ENCODE results near the gene YIPF3. TPM values are rescaled to one million over a fixed set of nuclear protein-coding genes. Genes with fewer than 3 reads are reported as not detected.
A peak's percentile ranks its signal among the peaks of the same experiment; 100 is the strongest.

The YIPF3 gene
- total and polyA plus RNA-seq, 9 of the 15 experiments (the other 6 are each of a cell fraction or from before 2014, with no cell fraction given), result 27.5 to 75.3 (median 57.6) TPM

DNA sequence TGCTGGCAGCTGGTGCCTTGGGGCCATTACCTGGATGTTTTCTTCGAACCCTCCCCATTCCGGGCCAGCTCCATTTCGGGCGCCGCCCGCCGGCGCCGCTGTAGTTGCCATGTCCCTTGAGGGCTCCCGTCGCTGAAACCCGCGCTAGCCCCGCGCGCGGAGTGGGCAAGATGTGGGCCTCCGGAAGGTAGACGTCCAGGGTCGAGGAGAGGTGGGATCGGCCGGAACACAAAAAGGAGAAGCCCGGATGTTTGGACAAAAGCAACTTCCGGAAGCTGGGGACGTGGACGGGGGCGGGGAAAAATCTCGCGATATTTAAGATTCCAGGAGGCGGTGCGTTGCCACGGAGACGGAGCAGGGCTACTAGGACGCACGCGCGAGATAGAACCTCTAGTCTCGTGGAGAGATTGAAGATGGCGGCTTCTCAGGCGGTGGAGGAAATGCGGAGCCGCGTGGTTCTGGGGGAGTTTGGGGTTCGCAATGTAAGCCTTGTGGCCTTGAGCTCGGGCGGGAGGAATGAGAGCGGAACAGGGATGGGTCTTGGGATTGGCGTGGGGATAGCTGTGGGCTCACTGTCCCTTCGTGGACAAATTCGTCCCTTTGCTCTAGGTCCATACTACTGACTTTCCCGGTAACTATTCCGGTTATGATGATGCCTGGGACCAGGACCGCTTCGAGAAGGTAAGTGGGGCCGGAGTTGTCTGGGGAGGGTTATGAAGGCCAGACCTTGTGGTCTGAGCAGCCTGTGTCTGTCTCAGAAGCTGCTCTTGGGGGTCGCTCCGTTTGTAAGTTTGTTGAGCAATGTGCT, at the start of gene YIPF3, which contains the start of gene POLR1C (continued):
- peak in 1 of 2 experiments; percentile 56; a peak in 1 of 4 replicates for TF ChIP-seq TEAD1 (CRISPR knock-in tag; IDR thresholded peaks at IDR 0.05)
- TF ChIP-seq, protein P1, sequence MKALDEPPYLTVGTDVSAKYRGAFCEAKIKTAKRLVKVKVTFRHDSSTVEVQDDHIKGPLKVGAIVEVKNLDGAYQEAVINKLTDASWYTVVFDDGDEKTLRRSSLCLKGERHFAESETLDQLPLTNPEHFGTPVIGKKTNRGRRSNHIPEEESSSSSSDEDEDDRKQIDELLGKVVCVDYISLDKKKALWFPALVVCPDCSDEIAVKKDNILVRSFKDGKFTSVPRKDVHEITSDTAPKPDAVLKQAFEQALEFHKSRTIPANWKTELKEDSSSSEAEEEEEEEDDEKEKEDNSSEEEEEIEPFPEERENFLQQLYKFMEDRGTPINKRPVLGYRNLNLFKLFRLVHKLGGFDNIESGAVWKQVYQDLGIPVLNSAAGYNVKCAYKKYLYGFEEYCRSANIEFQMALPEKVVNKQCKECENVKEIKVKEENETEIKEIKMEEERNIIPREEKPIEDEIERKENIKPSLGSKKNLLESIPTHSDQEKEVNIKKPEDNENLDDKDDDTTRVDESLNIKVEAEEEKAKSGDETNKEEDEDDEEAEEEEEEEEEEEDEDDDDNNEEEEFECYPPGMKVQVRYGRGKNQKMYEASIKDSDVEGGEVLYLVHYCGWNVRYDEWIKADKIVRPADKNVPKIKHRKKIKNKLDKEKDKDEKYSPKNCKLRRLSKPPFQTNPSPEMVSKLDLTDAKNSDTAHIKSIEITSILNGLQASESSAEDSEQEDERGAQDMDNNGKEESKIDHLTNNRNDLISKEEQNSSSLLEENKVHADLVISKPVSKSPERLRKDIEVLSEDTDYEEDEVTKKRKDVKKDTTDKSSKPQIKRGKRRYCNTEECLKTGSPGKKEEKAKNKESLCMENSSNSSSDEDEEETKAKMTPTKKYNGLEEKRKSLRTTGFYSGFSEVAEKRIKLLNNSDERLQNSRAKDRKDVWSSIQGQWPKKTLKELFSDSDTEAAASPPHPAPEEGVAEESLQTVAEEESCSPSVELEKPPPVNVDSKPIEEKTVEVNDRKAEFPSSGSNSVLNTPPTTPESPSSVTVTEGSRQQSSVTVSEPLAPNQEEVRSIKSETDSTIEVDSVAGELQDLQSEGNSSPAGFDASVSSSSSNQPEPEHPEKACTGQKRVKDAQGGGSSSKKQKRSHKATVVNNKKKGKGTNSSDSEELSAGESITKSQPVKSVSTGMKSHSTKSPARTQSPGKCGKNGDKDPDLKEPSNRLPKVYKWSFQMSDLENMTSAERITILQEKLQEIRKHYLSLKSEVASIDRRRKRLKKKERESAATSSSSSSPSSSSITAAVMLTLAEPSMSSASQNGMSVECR (CRISPR knock-in tag; IDR thresholded peaks at IDR 0.05), result peak; percentile 96
- TF ChIP-seq MYBL2 (IDR thresholded peaks at IDR 0.05; ENCODE audit: low read depth), result no peak
- no peak for TF ChIP-seq MYBL2 (CRISPR knock-in tag; IDR thresholded peaks at IDR 0.05; ENCODE audit: borderline replicate concordance)
- TF ChIP-seq ZNF146 (CRISPR knock-in tag; IDR thresholded peaks at IDR 0.05; ENCODE audit: unreplicated experiment), result no peak
- TF ChIP-seq BCOR (IDR thresholded peaks at IDR 0.05), result 0 out of 2 replicates have a peak, but pooled peaks have one; percentile 7
- peak; percentile 93 for TF ChIP-seq ELF1 (tag; IDR thresholded peaks at IDR 0.05)
- TF ChIP-seq POLR2A (conservative IDR thresholded peaks at IDR 0.05), result peak; percentile 99
- peak; percentile 30; the same call in 1 of the 2 replicates for TF ChIP-seq CBX1 (IDR thresholded peaks at IDR 0.05; ENCODE audit: low read depth)
- peak; percentile 74 to 86 for TF ChIP-seq MAZ (CRISPR knock-in tag; conservative IDR thresholded peaks at IDR 0.05 in 1 of 2, IDR thresholded peaks at IDR 0.05 in 1 of 2)
- TF ChIP-seq HMGN3 (IDR thresholded peaks at IDR 0.05; ENCODE audit: borderline replicate concordance, extremely low read depth, insufficient read length, low read depth, low read length), result peak; percentile 72
- TF ChIP-seq EGR1 (conservative IDR thresholded peaks at IDR 0.05), result peak; percentile 97
- no peak for TF ChIP-seq ZC3H8 (IDR thresholded peaks at IDR 0.05)
- TF ChIP-seq CREB1 (IDR thresholded peaks at IDR 0.05), result no peak
- TF ChIP-seq CREB1 (CRISPR knock-in tag; IDR thresholded peaks at IDR 0.05), result peak; percentile 44; the same call in 1 of the 2 replicates
- no peak for TF ChIP-seq HDGF (IDR thresholded peaks at IDR 0.05)
- TF ChIP-seq MED1 (CRISPR knock-in tag; IDR thresholded peaks at IDR 0.05; ENCODE audit: borderline replicate concordance), result no peak
- TF ChIP-seq FOXA3 (CRISPR knock-in tag; conservative IDR thresholded peaks at IDR 0.05 in 1 of 2, IDR thresholded peaks at IDR 0.05 in 1 of 2), result no peak
- no peak for TF ChIP-seq JUNB (CRISPR knock-in tag; conservative IDR thresholded peaks at IDR 0.05)
- TF ChIP-seq, protein P2, sequence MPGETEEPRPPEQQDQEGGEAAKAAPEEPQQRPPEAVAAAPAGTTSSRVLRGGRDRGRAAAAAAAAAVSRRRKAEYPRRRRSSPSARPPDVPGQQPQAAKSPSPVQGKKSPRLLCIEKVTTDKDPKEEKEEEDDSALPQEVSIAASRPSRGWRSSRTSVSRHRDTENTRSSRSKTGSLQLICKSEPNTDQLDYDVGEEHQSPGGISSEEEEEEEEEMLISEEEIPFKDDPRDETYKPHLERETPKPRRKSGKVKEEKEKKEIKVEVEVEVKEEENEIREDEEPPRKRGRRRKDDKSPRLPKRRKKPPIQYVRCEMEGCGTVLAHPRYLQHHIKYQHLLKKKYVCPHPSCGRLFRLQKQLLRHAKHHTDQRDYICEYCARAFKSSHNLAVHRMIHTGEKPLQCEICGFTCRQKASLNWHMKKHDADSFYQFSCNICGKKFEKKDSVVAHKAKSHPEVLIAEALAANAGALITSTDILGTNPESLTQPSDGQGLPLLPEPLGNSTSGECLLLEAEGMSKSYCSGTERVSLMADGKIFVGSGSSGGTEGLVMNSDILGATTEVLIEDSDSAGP (CRISPR knock-in tag; IDR thresholded peaks at IDR 0.05), result no peak
- no peak for TF ChIP-seq PTBP1 (IDR thresholded peaks at IDR 0.05; ENCODE audit: low read depth, low read length)
- TF ChIP-seq, protein P3, sequence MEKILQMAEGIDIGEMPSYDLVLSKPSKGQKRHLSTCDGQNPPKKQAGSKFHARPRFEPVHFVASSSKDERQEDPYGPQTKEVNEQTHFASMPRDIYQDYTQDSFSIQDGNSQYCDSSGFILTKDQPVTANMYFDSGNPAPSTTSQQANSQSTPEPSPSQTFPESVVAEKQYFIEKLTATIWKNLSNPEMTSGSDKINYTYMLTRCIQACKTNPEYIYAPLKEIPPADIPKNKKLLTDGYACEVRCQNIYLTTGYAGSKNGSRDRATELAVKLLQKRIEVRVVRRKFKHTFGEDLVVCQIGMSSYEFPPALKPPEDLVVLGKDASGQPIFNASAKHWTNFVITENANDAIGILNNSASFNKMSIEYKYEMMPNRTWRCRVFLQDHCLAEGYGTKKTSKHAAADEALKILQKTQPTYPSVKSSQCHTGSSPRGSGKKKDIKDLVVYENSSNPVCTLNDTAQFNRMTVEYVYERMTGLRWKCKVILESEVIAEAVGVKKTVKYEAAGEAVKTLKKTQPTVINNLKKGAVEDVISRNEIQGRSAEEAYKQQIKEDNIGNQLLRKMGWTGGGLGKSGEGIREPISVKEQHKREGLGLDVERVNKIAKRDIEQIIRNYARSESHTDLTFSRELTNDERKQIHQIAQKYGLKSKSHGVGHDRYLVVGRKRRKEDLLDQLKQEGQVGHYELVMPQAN (IDR thresholded peaks at IDR 0.05; ENCODE audit: borderline replicate concordance), result peak; percentile 99
